DOHH2 (cell line): ENCODE data around the gene FBN2.

Experiments
- H3F3A ChIP-seq: fragments of 200-600 bp; sonication (generic), shearing (Covaris generic); 2 replicates; pipeline ENCODE4 v1.6.0; 2016; ENCODE audit warnings: antibody characterized with exemption, mild to moderate bottlenecking; ENCODE audit not compliant: control insufficient read depth, insufficient read depth
- H3K27ac ChIP-seq: fragments of 200-600 bp; sonication (generic); 2 replicates; pipeline ENCODE4 v1.5.1; 2014; ENCODE audit warnings: low read depth, mild to moderate bottlenecking, low read length, moderate library complexity
- H3K27me3 ChIP-seq: fragments of 200-600 bp; sonication (generic); 2 replicates; pipeline ENCODE4 v1.6.1; 2014; ENCODE audit warnings: mild to moderate bottlenecking, low read length, mixed read lengths; ENCODE audit not compliant: control insufficient read depth
- H3K36me3 ChIP-seq: fragments of 200-600 bp; sonication (generic); 2 replicates; pipeline ENCODE4 v1.6.1; 2014; ENCODE audit warnings: mild to moderate bottlenecking, low read length, moderate library complexity, mixed read lengths; ENCODE audit not compliant: control insufficient read depth
- H3K4me1 ChIP-seq: fragments of 200-600 bp; sonication (generic); 2 replicates; pipeline ENCODE4 v1.6.1; 2014; ENCODE audit warnings: mild to moderate bottlenecking, low read length, mixed read lengths; ENCODE audit not compliant: control insufficient read depth
- H3K4me2 ChIP-seq: fragments of 200-600 bp; sonication (generic); 2 replicates; pipeline ENCODE4 v1.6.0; 2014; ENCODE audit warnings: mild to moderate bottlenecking, low read length, moderate library complexity
- H3K4me3 ChIP-seq: fragments of 200-600 bp; sonication (generic); 2 replicates; pipeline ENCODE4 v1.5.1; 2014; ENCODE audit warnings: mild to moderate bottlenecking, low read length, mixed read lengths
- H3K79me2 ChIP-seq: fragments of 200-600 bp; sonication (generic); 2 replicates; pipeline ENCODE4 v1.6.1; 2014; ENCODE audit warnings: mild to moderate bottlenecking, low read length, mixed read lengths; ENCODE audit not compliant: control insufficient read depth
- H3K9me2 ChIP-seq: fragments of 200-600 bp; sonication (generic); replicated peaks from 2 replicates; pipeline ENCODE4 v1.6.1; 2014; ENCODE audit warnings: mild to moderate bottlenecking, low read length, mixed read lengths; ENCODE audit not compliant: control insufficient read depth
- H3K9me3 ChIP-seq: fragments of 200-600 bp; sonication (generic); 2 replicates; pipeline ENCODE4 v1.6.1; 2014; ENCODE audit warnings: antibody characterized with exemption, low read length, mixed read lengths; ENCODE audit not compliant: control insufficient read depth, insufficient read depth
- H4K20me1 ChIP-seq: fragments of 200-600 bp; sonication (generic); 2 replicates; pipeline ENCODE4 v1.6.0; 2014; ENCODE audit warnings: low read depth, mild to moderate bottlenecking, antibody characterized with exemption, low read length, moderate library complexity; ENCODE audit not compliant: control insufficient read depth, insufficient read depth
- EZH2phosphoT487 ChIP-seq: fragments of 200-600 bp; sonication (generic); IDR thresholded peaks from 2 replicates; pipeline ENCODE4 v1.6.1; 2017; ENCODE audit warnings: borderline replicate concordance, mild to moderate bottlenecking, antibody characterized with exemption, low read length, moderate library complexity, mixed read lengths
- TF ChIP-seq, protein P1 (sequence below): fragments of 200-600 bp; sonication (generic); IDR thresholded peaks from one replicate; pipeline ENCODE4 v1.5.1; 2014; ENCODE audit warnings: antibody characterized with exemption, mild to moderate bottlenecking, low read depth, low read length; ENCODE audit not compliant: poor library complexity, severe bottlenecking

Gene FBN2

GRCh38 chr5:128472036-128472435 lies 66.0 kb downstream of the FBN2 start:
- H4K20me1 ChIP-seq, result no peaks in the 10 kb centered on the region
- H3K4me1 ChIP-seq, result no peaks in the 10 kb centered on the region
- no peak overlapping the region for H3K27ac ChIP-seq
- no peaks in the 10 kb centered on the region; the same call in none of the 2 replicates for H3K9me2 ChIP-seq
- H3K36me3 ChIP-seq, result no peaks in the 10 kb centered on the region
- H3K4me3 ChIP-seq, result no peak overlapping the region
- no peaks in the 10 kb centered on the region for H3K9me3 ChIP-seq
- no peak overlapping the region for H3K4me2 ChIP-seq
- no peaks in the 10 kb centered on the region for H3F3A ChIP-seq
- TF ChIP-seq, protein P1, sequence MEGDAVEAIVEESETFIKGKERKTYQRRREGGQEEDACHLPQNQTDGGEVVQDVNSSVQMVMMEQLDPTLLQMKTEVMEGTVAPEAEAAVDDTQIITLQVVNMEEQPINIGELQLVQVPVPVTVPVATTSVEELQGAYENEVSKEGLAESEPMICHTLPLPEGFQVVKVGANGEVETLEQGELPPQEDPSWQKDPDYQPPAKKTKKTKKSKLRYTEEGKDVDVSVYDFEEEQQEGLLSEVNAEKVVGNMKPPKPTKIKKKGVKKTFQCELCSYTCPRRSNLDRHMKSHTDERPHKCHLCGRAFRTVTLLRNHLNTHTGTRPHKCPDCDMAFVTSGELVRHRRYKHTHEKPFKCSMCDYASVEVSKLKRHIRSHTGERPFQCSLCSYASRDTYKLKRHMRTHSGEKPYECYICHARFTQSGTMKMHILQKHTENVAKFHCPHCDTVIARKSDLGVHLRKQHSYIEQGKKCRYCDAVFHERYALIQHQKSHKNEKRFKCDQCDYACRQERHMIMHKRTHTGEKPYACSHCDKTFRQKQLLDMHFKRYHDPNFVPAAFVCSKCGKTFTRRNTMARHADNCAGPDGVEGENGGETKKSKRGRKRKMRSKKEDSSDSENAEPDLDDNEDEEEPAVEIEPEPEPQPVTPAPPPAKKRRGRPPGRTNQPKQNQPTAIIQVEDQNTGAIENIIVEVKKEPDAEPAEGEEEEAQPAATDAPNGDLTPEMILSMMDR, result no peak
- no peak for TF ChIP-seq EZH2phosphoT487
- H3K79me2 ChIP-seq, result no peaks in the 10 kb centered on the region
- H3K27me3 ChIP-seq, result no peaks in the 10 kb centered on the region

DNA sequence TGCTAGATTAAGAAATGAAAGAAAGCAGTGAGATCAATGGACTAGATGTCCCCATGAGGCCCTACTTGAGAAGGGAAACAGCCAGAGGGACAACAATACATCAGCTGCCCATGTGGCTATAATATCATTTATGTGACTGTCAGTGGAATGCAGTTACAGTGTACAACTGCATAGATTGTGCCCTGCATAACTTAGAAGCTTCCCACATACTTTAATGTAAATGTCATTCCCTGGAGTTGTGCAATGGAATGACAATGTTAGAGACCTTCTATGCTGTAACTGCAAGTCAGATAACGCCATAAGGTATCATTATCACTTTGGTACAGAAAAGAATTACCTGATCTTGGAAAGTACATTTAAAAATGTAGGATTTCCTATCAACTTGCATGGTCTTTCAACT lies 67.4 kb downstream of the FBN2 start:
- H3K9me2 ChIP-seq, result no peaks in the 10 kb centered on the region; the same call in 1 of the 2 replicates
- no peaks in the 10 kb centered on the region for H3K4me1 ChIP-seq
- no peaks in the 10 kb centered on the region for H3K36me3 ChIP-seq
- H3K27me3 ChIP-seq, result no peaks in the 10 kb centered on the region
- no peak overlapping the region for H3K4me2 ChIP-seq
- H3K9me3 ChIP-seq, result no peaks in the 10 kb centered on the region
- no peaks in the 10 kb centered on the region for H3K79me2 ChIP-seq
- no peak overlapping the region for H3K27ac ChIP-seq
- TF ChIP-seq, protein P1, result no peak
- no peak for TF ChIP-seq EZH2phosphoT487
- no peak overlapping the region for H3K4me3 ChIP-seq
- no peaks in the 10 kb centered on the region for H3F3A ChIP-seq
- H4K20me1 ChIP-seq, result no peaks in the 10 kb centered on the region

- Histone ChIP-seq H3K4me1 (no peaks in the 10 kb centered on the region), H3K27me3 (no peaks in the 10 kb centered on the region), H3K27ac (no peak overlapping the region), H3K9me2 (no peaks in the 10 kb centered on the region; the same call in 1 of the 2 replicates), H3K9me3 (no peaks in the 10 kb centered on the region), H3K4me3 (no peak overlapping the region), H3K79me2 (no peaks in the 10 kb centered on the region), H3F3A (no peaks in the 10 kb centered on the region), H4K20me1 (no peaks in the 10 kb centered on the region), H3K4me2 (no peak overlapping the region), H3K36me3 (no peaks in the 10 kb centered on the region)
- TF ChIP-seq EZH2phosphoT487, result no peak
- TF ChIP-seq, protein P1, result no peak
Measured at GRCh38 chr5:128469912-128470311, 68.1 kb downstream of the FBN2 start.

DNA sequence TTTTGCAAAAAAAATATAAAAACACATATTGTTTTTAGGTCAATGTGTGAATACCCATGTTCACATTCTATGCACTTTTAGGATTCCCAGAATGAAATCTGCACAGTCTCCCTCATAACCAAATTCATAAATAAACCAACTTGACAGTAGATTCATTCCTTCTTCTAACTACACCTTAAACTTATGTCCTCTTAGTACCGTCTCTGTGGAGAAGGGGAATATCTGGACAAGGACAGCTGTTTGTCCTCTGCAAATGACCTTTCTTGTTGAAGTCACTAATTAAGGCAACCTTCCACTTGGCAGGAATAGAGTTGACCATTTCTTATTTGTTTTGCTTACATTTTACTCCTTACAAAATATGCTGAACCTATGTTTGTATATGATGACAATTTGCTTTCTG lies 71.1 kb downstream of the FBN2 start:
- H3K4me3 ChIP-seq, result no peak overlapping the region
- H3K36me3 ChIP-seq, result no peaks in the 10 kb centered on the region
- no peaks in the 10 kb centered on the region for H3K79me2 ChIP-seq
- H4K20me1 ChIP-seq, result no peaks in the 10 kb centered on the region
- no peaks in the 10 kb centered on the region for H3K27me3 ChIP-seq
- H3F3A ChIP-seq, result no peaks in the 10 kb centered on the region
- no peaks in the 10 kb centered on the region for H3K4me1 ChIP-seq
- no peak for TF ChIP-seq EZH2phosphoT487
- TF ChIP-seq, protein P1, result no peak
- no peak overlapping the region for H3K27ac ChIP-seq
- H3K9me2 ChIP-seq, result no peaks in the 10 kb centered on the region; the same call in 1 of the 2 replicates
- no peak overlapping the region for H3K4me2 ChIP-seq
- H3K9me3 ChIP-seq, result no peaks in the 10 kb centered on the region
